Activated CD8-positive, alpha-beta T cell treated with anti-CD3 and anti-CD28 coated beads for 36 hours (primary cell): ENCODE measurements around the gene MAU2. TPM values are rescaled to one million over a fixed set of nuclear protein-coding genes. Genes with fewer than 3 reads are reported as not detected.

Source experiments
- ATAC-seq: fragments of 200-7000 bp; cut with Tn5 transposase; one replicate; pipeline ENCODE4 v1.10.0; 2021; ENCODE audit warnings: mild to moderate bottlenecking, moderate library complexity
- CTCF ChIA-PET: fragments of 350-600 bp; sonication (Branson Sonifier 250); formaldehyde crosslinking; loops from one replicate; lab custom pipeline; 2021; ENCODE audit warnings: antibody characterized with exemption; lab: Charles Lee
- POLR2A ChIA-PET: fragments of 350-600 bp; sonication (Branson Sonifier 250); formaldehyde crosslinking; loops from one replicate; lab custom pipeline; 2021; ENCODE audit warnings: antibody characterized with exemption; lab: Charles Lee
- DNase-seq: peaks from one replicate; pipeline ENCODE4 v3.0.0-alpha.2; 2020
- H3K27ac Mint-ChIP-seq: one replicate; pipeline ENCODE4 v1.8.0; 2021; ENCODE audit warnings: mild to moderate bottlenecking, mixed read lengths
- H3K27me3 Mint-ChIP-seq: one replicate; pipeline ENCODE4 v1.8.0; 2021; ENCODE audit warnings: mixed read lengths
- H3K36me3 Mint-ChIP-seq: one replicate; pipeline ENCODE4 v1.8.0; 2021; ENCODE audit warnings: low read depth, mixed read lengths
- H3K4me1 Mint-ChIP-seq: one replicate; pipeline ENCODE4 v1.8.0; 2021; ENCODE audit warnings: low read depth, mixed read lengths
- H3K4me3 Mint-ChIP-seq: one replicate; pipeline ENCODE4 v1.8.0; 2021; ENCODE audit warnings: mild to moderate bottlenecking, moderate library complexity, mixed read lengths
- H3K9me3 Mint-ChIP-seq: one replicate; pipeline ENCODE4 v1.8.0; 2021; ENCODE audit warnings: mixed read lengths
- CTCF ChIP-seq: fragments of 200-600 bp; IDR thresholded peaks from one replicate; pipeline ENCODE4 v1.8.0; 2022; ENCODE audit warnings: antibody characterized with exemption, mild to moderate bottlenecking
- intact Hi-C: fragments of 100-400 bp; cut with micrococcal nuclease; formaldehyde crosslinking; loops from one replicate; pipeline ENCODE4 v1.10.0; 2022
- total RNA-seq, 2 experiments: library from RNA; stranded (reverse); gene quantifications; one replicate each; pipeline ENCODE4 v1.2.3, GENCODE V29; 2021

The MAU2 gene
- total RNA-seq, 2 experiments from 2014 or later: 38.4 to 39.4 TPM

GRCh38 chr19:19305696-19306095, 14.9 kb upstream of the MAU2 start:
- CTCF ChIA-PET: interaction anchor here (1.0 to 1.4 kb wide), 2 partner anchors 14 to 27 kb away, joined by 3 read pairs; no protein-coding TSS in a partner anchor
- no peak for TF ChIP-seq CTCF
- Mint-ChIP-seq H3K27me3 (no peaks in the 10 kb centered on the region), H3K36me3 (peaks cover 28% of the 10 kb centered on the region), H3K9me3 (no peaks in the 10 kb centered on the region), H3K27ac (no peak overlapping the region), H3K4me1 (peaks cover 2% of the 10 kb centered on the region), H3K4me3 (no peak overlapping the region)
- DNase-seq (no peak), ATAC-seq (no peak)
- intact Hi-C loops: no loop called here
- POLR2A ChIA-PET: interaction anchor here (0.7 to 1.4 kb wide), 3 partner anchors 21 to 154 kb away, joined by 3 to 4 read pairs (median 4); no protein-coding TSS in a partner anchor

- Mint-ChIP-seq H3K4me1 (peaks cover 2% of the 10 kb centered on the region), H3K27ac (no peak overlapping the region), H3K9me3 (no peaks in the 10 kb centered on the region), H3K27me3 (no peaks in the 10 kb centered on the region), H3K4me3 (no peak overlapping the region), H3K36me3 (peaks cover 28% of the 10 kb centered on the region)
- DNase-seq: no peak
- ChIA-PET CTCF (interaction anchor here (1.0 kb wide), 1 partner anchor 26 kb away, joined by 3 read pairs; no protein-coding TSS in a partner anchor), POLR2A (interaction anchor here (1.4 kb wide), 1 partner anchor 21 kb away, joined by 3 read pairs; no protein-coding TSS in a partner anchor)
- intact Hi-C loops: no loop called here
- no peak for TF ChIP-seq CTCF
- no peak for ATAC-seq
Measured at GRCh38 chr19:19306191-19306590, 14.4 kb upstream of the MAU2 start.

- POLR2A ChIA-PET: no interaction called here
- H3K4me3 Mint-ChIP-seq: no peak overlapping the region
- H3K27ac Mint-ChIP-seq: no peak overlapping the region
- no peak for ATAC-seq
- CTCF ChIA-PET: interaction anchor here (0.7 kb wide), 1 partner anchor 171 kb away, joined by 3 read pairs; no protein-coding TSS in a partner anchor
- H3K9me3 Mint-ChIP-seq: no peaks in the 10 kb centered on the region
- TF ChIP-seq CTCF: no peak
- peaks cover 29% of the 10 kb centered on the region for H3K36me3 Mint-ChIP-seq
- H3K27me3 Mint-ChIP-seq: no peaks in the 10 kb centered on the region
- DNase-seq: no peak
- peaks cover 6% of the 10 kb centered on the region for H3K4me1 Mint-ChIP-seq
- intact Hi-C loops: no loop called here
Measured at GRCh38 chr19:19308373-19308772, 12.3 kb upstream of the MAU2 start.

GRCh38 chr19:19315444-19315843, 5.2 kb upstream of the MAU2 start:
- Mint-ChIP-seq H3K4me1 (peaks cover 24% of the 10 kb centered on the region), H3K27ac (peak overlapping the region; percentile 77), H3K9me3 (no peaks in the 10 kb centered on the region), H3K27me3 (no peaks in the 10 kb centered on the region), H3K36me3 (peaks cover 13% of the 10 kb centered on the region), H3K4me3 (no peak overlapping the region)
- TF ChIP-seq CTCF: no peak
- DNase-seq (peak; percentile 23), ATAC-seq (no peak)
- POLR2A ChIA-PET: interaction anchor here (0.6 kb wide), 1 partner anchor 1031 kb away, joined by 3 read pairs; no protein-coding TSS in a partner anchor
- CTCF ChIA-PET: interaction anchor here (1.1 to 2.2 kb wide), 3 partner anchors 18 to 141 kb away, joined by 3 to 6 read pairs (median 4); no protein-coding TSS in a partner anchor
- intact Hi-C loops: no loop called here

- intact Hi-C loops: no loop called here
- POLR2A ChIA-PET: no interaction called here
- peaks cover 12% of the 10 kb centered on the region for H3K36me3 Mint-ChIP-seq
- ATAC-seq (no peak), DNase-seq (no peak)
- TF ChIP-seq CTCF: no peak
- H3K27ac Mint-ChIP-seq: no peak overlapping the region
- CTCF ChIA-PET: interaction anchor here (1.1 to 2.2 kb wide), 2 partner anchors 48 to 142 kb away, joined by 4 to 6 read pairs; no protein-coding TSS in a partner anchor
- H3K4me3 Mint-ChIP-seq: no peak overlapping the region
- H3K9me3 Mint-ChIP-seq: no peaks in the 10 kb centered on the region
- no peaks in the 10 kb centered on the region for H3K27me3 Mint-ChIP-seq
- H3K4me1 Mint-ChIP-seq: peaks cover 24% of the 10 kb centered on the region
Measured at GRCh38 chr19:19316082-19316481, 4.5 kb upstream of the MAU2 start.
